PFSK-1 (cell line): ENCODE measurements around the gene PANX2.

Source experiments
- FOXP2 ChIP-seq: optimal IDR thresholded peaks from 2 replicates; pipeline ENCODE3; 2011; ENCODE audit warnings: borderline replicate concordance, control low read depth, inconsistent platforms; ENCODE audit not compliant: insufficient read depth; ENCODE audit errors: extremely low read length, extremely low read depth
- POLR2AphosphoS5 ChIP-seq: IDR thresholded peaks from 2 replicates; pipeline ENCODE4 v1.6.1; 2012; ENCODE audit warnings: low read depth, mild to moderate bottlenecking, control low read depth, low read length, moderate library complexity
- REST ChIP-seq, 2 experiments: IDR thresholded peaks; 2 replicates each; pipeline versions ENCODE4 v1.6.1 to v1.8.0; 2011 to 2012; ENCODE audit warnings: low read depth in 2 of 2, low read length in 2 of 2, control low read depth in 1 of 2, inconsistent platforms in 1 of 2, mild to moderate bottlenecking in 1 of 2, moderate library complexity in 1 of 2; ENCODE audit not compliant: insufficient read depth in 1 of 2
- SIN3A ChIP-seq: IDR thresholded peaks from 2 replicates; pipeline ENCODE4 v1.6.1; 2012; ENCODE audit warnings: mild to moderate bottlenecking, low read length, moderate library complexity, borderline replicate concordance; ENCODE audit not compliant: insufficient read depth
- TAF1 ChIP-seq: IDR thresholded peaks from 2 replicates; pipeline ENCODE4 v1.6.1; 2012; ENCODE audit warnings: low read length, control low read depth, borderline replicate concordance; ENCODE audit not compliant: insufficient read depth

PANX2 gene

DNA sequence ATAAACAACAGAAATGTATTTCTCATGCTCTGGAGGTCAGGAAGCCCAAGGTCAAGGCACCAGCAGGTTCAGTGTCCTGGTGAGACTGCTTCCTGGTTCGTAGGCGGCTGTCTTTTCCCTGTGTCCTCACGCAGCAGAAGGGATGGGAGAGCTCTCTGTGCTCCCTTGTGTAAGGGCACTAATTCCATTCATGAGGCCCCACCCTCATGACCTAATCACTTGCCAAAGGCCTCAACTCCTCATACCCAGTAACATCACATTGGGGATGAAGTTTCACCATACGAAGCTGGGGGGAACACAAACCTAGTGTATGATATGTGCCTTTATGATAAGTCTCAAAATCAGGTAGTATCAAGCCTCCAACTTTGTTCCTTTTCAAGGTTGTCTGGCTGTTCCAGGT lies 38.6 kb upstream of the PANX2 start:
- TF ChIP-seq SIN3A, result no peak
- TF ChIP-seq TAF1, result no peak
- TF ChIP-seq REST (IDR thresholded peaks at IDR 0.05; ENCODE audit: insufficient read depth in 1 of 2, low read depth in 2 of 2, low read length in 2 of 2), result no peak
- no peak for TF ChIP-seq POLR2AphosphoS5
- TF ChIP-seq FOXP2, result no peak

DNA sequence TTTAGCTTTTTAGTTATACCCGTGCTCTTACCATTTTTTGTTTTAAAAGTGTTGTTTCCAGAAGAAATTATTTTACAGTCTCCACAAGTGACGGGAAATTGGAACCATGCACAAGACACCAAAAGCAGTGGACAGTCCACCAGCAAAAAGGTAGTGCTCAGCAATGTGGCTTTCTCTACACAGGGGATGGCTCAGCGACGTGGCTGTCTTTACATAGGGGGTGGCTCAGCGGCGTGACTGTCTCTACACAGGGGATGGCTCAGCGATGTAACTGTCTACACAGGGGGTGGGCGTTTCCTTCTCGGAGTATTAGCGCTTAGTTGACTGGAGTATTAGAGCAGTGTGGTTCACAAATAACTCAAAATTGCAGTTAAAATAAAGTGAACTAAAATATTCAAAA lies 36.0 kb upstream of the PANX2 start:
- no peak for TF ChIP-seq POLR2AphosphoS5
- TF ChIP-seq SIN3A, result no peak
- TF ChIP-seq FOXP2, result no peak
- no peak for TF ChIP-seq TAF1
- no peak for TF ChIP-seq REST (IDR thresholded peaks at IDR 0.05; ENCODE audit: insufficient read depth in 1 of 2, low read depth in 2 of 2, low read length in 2 of 2)

DNA sequence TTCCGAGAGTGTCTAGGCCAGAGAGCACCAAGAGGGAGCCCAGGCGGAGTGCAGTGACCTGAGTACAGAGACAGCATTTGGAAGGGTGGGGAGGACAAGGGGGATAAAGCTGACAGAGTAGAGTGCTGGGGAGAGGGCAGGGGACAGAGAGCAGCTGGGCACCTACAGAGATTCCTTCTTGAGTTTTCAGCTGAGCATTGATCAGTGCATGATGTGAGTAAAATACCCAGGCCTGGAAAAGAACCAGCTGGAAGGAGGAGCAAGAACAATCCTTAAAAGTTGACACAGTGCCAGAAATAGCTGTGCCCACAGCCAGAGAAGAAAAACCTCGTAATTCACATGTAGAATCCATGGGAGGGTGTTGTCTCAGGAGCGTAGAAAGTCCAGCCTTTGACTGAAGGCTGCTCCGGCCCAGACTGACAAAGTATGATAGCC lies 33.9 kb upstream of the PANX2 start:
- TF ChIP-seq FOXP2, result no peak
- no peak for TF ChIP-seq REST (IDR thresholded peaks at IDR 0.05; ENCODE audit: insufficient read depth in 1 of 2, low read depth in 2 of 2, low read length in 2 of 2)
- no peak for TF ChIP-seq POLR2AphosphoS5
- TF ChIP-seq TAF1, result no peak
- no peak for TF ChIP-seq SIN3A

GRCh38 chr22:50138041-50138440 lies 32.5 kb upstream of the PANX2 start:
- TF ChIP-seq FOXP2, result no peak
- no peak for TF ChIP-seq TAF1
- no peak for TF ChIP-seq POLR2AphosphoS5
- TF ChIP-seq SIN3A, result no peak
- no peak for TF ChIP-seq REST (IDR thresholded peaks at IDR 0.05; ENCODE audit: insufficient read depth in 1 of 2, low read depth in 2 of 2, low read length in 2 of 2)

GRCh38 chr22:50138988-50139387 lies 31.5 kb upstream of the PANX2 start:
- TF ChIP-seq SIN3A, result no peak
- TF ChIP-seq TAF1, result no peak
- TF ChIP-seq REST (IDR thresholded peaks at IDR 0.05; ENCODE audit: insufficient read depth in 1 of 2, low read depth in 2 of 2, low read length in 2 of 2), result no peak
- no peak for TF ChIP-seq POLR2AphosphoS5
- no peak for TF ChIP-seq FOXP2
